Measurements from ENCODE around the gene ADAD2.

The ADAD2 gene

DNA sequence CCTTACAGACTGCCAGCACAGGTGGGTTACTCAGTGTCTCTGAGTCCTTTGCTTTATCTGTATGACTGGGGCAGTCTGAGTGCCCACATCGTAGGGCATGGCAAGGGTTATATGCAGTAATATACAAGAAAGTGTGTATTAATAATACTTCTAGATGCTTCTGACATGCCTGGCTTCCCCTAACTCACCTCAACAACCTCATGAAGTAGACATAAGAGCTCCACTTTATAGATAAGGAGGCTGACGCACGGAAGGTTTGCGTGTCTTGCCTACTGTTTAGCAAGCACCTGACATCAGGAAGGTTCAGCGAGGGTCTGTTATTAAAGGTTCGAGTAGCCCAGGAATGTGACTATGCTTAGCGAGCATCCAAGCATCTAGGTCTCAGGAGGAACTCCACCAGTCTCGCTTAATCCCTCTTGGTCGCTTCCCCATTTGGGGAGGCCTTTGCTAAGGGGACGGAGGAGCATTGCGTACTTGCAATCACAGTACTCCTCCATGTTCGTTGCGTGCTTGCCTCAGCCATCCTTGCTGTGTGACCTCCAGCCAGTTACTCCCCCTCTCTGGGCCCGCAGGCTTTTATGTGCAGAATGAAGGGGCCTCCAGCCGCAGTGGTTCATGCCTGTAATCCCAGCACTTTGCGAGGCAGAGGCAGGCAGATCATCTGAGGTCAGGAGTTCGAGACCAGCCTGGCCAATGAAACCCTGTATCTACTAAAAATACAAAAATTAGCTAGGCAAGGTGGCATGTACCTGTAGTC is 47.2 kb downstream of the ADAD2 start:
- TF ChIP-seq ZFP3 (CRISPR knock-in tag; IDR thresholded peaks at IDR 0.05): no peak
- TF ChIP-seq, protein P1, sequence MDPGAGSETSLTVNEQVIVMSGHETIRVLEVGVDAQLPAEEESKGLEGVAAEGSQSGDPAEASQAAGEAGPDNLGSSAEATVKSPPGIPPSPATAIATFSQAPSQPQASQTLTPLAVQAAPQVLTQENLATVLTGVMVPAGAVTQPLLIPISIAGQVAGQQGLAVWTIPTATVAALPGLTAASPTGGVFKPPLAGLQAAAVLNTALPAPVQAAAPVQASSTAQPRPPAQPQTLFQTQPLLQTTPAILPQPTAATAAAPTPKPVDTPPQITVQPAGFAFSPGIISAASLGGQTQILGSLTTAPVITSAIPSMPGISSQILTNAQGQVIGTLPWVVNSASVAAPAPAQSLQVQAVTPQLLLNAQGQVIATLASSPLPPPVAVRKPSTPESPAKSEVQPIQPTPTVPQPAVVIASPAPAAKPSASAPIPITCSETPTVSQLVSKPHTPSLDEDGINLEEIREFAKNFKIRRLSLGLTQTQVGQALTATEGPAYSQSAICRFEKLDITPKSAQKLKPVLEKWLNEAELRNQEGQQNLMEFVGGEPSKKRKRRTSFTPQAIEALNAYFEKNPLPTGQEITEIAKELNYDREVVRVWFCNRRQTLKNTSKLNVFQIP (CRISPR knock-in tag; IDR thresholded peaks at IDR 0.05; ENCODE audit: borderline replicate concordance, low read depth): no peak
- TF ChIP-seq, protein P2, sequence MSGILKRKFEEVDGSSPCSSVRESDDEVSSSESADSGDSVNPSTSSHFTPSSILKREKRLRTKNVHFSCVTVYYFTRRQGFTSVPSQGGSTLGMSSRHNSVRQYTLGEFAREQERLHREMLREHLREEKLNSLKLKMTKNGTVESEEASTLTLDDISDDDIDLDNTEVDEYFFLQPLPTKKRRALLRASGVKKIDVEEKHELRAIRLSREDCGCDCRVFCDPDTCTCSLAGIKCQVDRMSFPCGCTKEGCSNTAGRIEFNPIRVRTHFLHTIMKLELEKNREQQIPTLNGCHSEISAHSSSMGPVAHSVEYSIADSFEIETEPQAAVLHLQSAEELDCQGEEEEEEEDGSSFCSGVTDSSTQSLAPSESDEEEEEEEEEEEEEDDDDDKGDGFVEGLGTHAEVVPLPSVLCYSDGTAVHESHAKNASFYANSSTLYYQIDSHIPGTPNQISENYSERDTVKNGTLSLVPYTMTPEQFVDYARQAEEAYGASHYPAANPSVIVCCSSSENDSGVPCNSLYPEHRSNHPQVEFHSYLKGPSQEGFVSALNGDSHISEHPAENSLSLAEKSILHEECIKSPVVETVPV (CRISPR knock-in tag; IDR thresholded peaks at IDR 0.05): no peak
- no peak for TF ChIP-seq OSR1 (CRISPR knock-in tag; IDR thresholded peaks at IDR 0.05)
- TF ChIP-seq ZC3H10 (CRISPR knock-in tag; IDR thresholded peaks at IDR 0.05): no peak
- no peak for TF ChIP-seq ESRRG (CRISPR knock-in tag; IDR thresholded peaks at IDR 0.05)
- TF ChIP-seq SNAI2 (CRISPR knock-in tag; IDR thresholded peaks at IDR 0.05): no peak
- no peak for TF ChIP-seq ZFP30 (CRISPR knock-in tag; IDR thresholded peaks at IDR 0.05)
- no peak for TF ChIP-seq CSDC2 (CRISPR knock-in tag; IDR thresholded peaks at IDR 0.05)
- no peak for TF ChIP-seq TCF4 (CRISPR knock-in tag; IDR thresholded peaks at IDR 0.05; ENCODE audit: borderline replicate concordance)
- no peak for TF ChIP-seq GLIS3 (CRISPR knock-in tag; IDR thresholded peaks at IDR 0.05)
- TF ChIP-seq RARB (CRISPR knock-in tag; IDR thresholded peaks at IDR 0.05): no peak
- no peak for TF ChIP-seq BACH2 (CRISPR knock-in tag; IDR thresholded peaks at IDR 0.05; ENCODE audit: borderline replicate concordance)
- TF ChIP-seq, protein P3, sequence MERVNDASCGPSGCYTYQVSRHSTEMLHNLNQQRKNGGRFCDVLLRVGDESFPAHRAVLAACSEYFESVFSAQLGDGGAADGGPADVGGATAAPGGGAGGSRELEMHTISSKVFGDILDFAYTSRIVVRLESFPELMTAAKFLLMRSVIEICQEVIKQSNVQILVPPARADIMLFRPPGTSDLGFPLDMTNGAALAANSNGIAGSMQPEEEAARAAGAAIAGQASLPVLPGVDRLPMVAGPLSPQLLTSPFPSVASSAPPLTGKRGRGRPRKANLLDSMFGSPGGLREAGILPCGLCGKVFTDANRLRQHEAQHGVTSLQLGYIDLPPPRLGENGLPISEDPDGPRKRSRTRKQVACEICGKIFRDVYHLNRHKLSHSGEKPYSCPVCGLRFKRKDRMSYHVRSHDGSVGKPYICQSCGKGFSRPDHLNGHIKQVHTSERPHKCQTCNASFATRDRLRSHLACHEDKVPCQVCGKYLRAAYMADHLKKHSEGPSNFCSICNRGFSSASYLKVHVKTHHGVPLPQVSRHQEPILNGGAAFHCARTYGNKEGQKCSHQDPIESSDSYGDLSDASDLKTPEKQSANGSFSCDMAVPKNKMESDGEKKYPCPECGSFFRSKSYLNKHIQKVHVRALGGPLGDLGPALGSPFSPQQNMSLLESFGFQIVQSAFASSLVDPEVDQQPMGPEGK (CRISPR knock-in tag; IDR thresholded peaks at IDR 0.05; ENCODE audit: borderline replicate concordance): no peak
- TF ChIP-seq, protein P4, sequence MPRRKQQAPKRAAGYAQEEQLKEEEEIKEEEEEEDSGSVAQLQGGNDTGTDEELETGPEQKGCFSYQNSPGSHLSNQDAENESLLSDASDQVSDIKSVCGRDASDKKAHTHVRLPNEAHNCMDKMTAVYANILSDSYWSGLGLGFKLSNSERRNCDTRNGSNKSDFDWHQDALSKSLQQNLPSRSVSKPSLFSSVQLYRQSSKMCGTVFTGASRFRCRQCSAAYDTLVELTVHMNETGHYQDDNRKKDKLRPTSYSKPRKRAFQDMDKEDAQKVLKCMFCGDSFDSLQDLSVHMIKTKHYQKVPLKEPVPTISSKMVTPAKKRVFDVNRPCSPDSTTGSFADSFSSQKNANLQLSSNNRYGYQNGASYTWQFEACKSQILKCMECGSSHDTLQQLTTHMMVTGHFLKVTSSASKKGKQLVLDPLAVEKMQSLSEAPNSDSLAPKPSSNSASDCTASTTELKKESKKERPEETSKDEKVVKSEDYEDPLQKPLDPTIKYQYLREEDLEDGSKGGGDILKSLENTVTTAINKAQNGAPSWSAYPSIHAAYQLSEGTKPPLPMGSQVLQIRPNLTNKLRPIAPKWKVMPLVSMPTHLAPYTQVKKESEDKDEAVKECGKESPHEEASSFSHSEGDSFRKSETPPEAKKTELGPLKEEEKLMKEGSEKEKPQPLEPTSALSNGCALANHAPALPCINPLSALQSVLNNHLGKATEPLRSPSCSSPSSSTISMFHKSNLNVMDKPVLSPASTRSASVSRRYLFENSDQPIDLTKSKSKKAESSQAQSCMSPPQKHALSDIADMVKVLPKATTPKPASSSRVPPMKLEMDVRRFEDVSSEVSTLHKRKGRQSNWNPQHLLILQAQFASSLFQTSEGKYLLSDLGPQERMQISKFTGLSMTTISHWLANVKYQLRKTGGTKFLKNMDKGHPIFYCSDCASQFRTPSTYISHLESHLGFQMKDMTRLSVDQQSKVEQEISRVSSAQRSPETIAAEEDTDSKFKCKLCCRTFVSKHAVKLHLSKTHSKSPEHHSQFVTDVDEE (CRISPR knock-in tag; IDR thresholded peaks at IDR 0.05): no peak
- TF ChIP-seq ZNF70 (CRISPR knock-in tag; IDR thresholded peaks at IDR 0.05): no peak
- TF ChIP-seq, protein P5, sequence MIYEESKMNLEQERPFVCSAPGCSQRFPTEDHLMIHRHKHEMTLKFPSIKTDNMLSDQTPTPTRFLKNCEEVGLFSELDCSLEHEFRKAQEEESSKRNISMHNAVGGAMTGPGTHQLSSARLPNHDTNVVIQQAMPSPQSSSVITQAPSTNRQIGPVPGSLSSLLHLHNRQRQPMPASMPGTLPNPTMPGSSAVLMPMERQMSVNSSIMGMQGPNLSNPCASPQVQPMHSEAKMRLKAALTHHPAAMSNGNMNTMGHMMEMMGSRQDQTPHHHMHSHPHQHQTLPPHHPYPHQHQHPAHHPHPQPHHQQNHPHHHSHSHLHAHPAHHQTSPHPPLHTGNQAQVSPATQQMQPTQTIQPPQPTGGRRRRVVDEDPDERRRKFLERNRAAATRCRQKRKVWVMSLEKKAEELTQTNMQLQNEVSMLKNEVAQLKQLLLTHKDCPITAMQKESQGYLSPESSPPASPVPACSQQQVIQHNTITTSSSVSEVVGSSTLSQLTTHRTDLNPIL (CRISPR knock-in tag; IDR thresholded peaks at IDR 0.05; ENCODE audit: low read depth): no peak
- no peak for TF ChIP-seq TOX (CRISPR knock-in tag; IDR thresholded peaks at IDR 0.05; ENCODE audit: borderline replicate concordance)
- no peak for TF ChIP-seq ZNF565 (CRISPR knock-in tag; conservative IDR thresholded peaks at IDR 0.05; ENCODE audit: low read depth)
- TF ChIP-seq ZNF8 (CRISPR knock-in tag; IDR thresholded peaks at IDR 0.05): no peak
- no peak for ATAC-seq

DNA sequence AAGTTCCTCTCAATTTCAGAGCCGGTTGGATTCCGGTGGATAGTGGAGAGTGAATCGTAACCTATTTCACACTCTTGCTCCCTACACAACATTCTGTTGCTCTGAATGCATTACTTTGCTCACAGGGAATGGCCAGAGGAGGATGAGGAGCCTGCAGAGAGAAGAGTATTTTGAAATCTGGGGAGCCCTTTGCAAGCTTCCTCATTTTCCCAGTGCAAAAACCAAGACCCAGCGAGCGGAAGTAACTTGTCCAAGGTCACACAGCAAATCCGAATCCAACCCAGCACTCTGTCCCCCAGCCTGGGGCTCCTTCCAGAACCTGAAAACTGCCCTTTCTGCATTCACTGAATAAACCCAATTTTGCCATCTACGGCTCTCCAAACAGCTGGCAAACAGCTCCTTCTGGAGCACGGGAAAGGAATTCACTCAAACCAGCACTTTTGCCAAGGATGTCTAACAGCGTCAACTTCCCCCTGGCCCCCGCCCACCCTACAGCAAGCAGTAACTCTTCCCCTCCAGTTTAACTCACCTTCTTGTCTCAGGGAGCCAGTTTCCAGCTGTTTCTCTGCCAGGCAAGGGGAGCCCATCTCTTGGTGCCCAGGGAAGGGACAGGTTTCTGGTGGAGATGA is 48.3 kb downstream of the ADAD2 start:
- ATAC-seq: peak; percentile 36
- no peak for TF ChIP-seq OSR1 (CRISPR knock-in tag; IDR thresholded peaks at IDR 0.05)
- TF ChIP-seq CSDC2 (CRISPR knock-in tag; IDR thresholded peaks at IDR 0.05): no peak
- no peak for TF ChIP-seq RARB (CRISPR knock-in tag; IDR thresholded peaks at IDR 0.05)
- no peak for TF ChIP-seq ZNF8 (CRISPR knock-in tag; IDR thresholded peaks at IDR 0.05)
- TF ChIP-seq ZNF565 (CRISPR knock-in tag; conservative IDR thresholded peaks at IDR 0.05; ENCODE audit: low read depth): no peak
- TF ChIP-seq, protein P3 (CRISPR knock-in tag; IDR thresholded peaks at IDR 0.05; ENCODE audit: borderline replicate concordance): no peak
- no peak for TF ChIP-seq SNAI2 (CRISPR knock-in tag; IDR thresholded peaks at IDR 0.05)
- no peak for TF ChIP-seq ZFP30 (CRISPR knock-in tag; IDR thresholded peaks at IDR 0.05)
- TF ChIP-seq GLIS3 (CRISPR knock-in tag; IDR thresholded peaks at IDR 0.05): no peak
- TF ChIP-seq TCF4 (CRISPR knock-in tag; IDR thresholded peaks at IDR 0.05; ENCODE audit: borderline replicate concordance): no peak
